Right ventricle myocardium inferior (tissue), 1 donor: ENCODE data around the gene GH1. TPM values are rescaled to one million over a fixed set of nuclear protein-coding genes. Genes with fewer than 3 reads are reported as not detected.

Experiments
- ATAC-seq: fragments of 200-7000 bp; cut with Tn5 transposase; one replicate; pipeline ENCODE4 v1.9.1; 2020; ENCODE audit warnings: mild to moderate bottlenecking, moderate library complexity
- DNase-seq: peaks from one replicate; pipeline ENCODE4 v3.0.0; 2021; ENCODE audit errors: missing footprints
- intact Hi-C: fragments of 100-400 bp; cut with DNase I; formaldehyde crosslinking; loops from one replicate; pipeline ENCODE4 v1.11.0; 2022
- total RNA-seq: library from RNA; stranded (reverse); fragmentation: NEBNext Ultra II Directional; extraction: Animal tissue kit (Norgen Biotek cat#: 25700); gene quantifications from one replicate; pipeline ENCODE4 v1.2.1, GENCODE V29; 2021
- donor health status: DM: no; HTN: yes; CAD: no; lungs with severe emphysema.

Gene GH1
- total RNA-seq, 1 donor from 2014 or later = not detected

GRCh38 chr17:63946440-63947363, 28.1 kb upstream of the GH1 start:
- peak; percentile 63 for DNase-seq
- ATAC-seq = peak; percentile 55
- intact Hi-C loops = loop anchor here (2.0 to 5.0 kb wide), 2 partner anchors 28 to 41 kb away; partner anchors contain the start of gene GH1

GRCh38 chr17:63945784-63946439, 27.3 kb upstream of the GH1 start:
- intact Hi-C loops = loop anchor here (2.0 to 5.0 kb wide), 2 partner anchors 27 to 41 kb away; partner anchors contain the start of gene GH1
- ATAC-seq = no peak

GRCh38 chr17:63944736-63945499, 26.3 kb upstream of the GH1 start:
- ATAC-seq = no peak
- intact Hi-C loops = loop anchor here (5.0 kb wide), 1 partner anchor 42 kb away; no protein-coding TSS in a partner anchor
- DNase-seq = peak; percentile 49

More at GRCh38 chr17:63945784-63946439, 27.3 kb upstream of the GH1 start:
- no peak for DNase-seq

- ATAC-seq (no peak), DNase-seq (peak; percentile 7)
- intact Hi-C loops = no loop called here
These were observed 25.1 kb upstream of the GH1 start for GRCh38 chr17:63943745-63944144.

- peak; percentile 55 for DNase-seq
- no peak for ATAC-seq
- intact Hi-C loops = no loop called here
These were observed 23.8 kb upstream of the GH1 start for GRCh38 chr17:63942309-63942985.

GRCh38 chr17:63941751-63942150, 23.1 kb upstream of the GH1 start:
- no peak for ATAC-seq
- intact Hi-C loops = no loop called here
- peak; percentile 41 for DNase-seq

- ATAC-seq (no peak), DNase-seq (peak; percentile 55)
- intact Hi-C loops = no loop called here
These were observed 22.5 kb upstream of the GH1 start for GRCh38 chr17:63941162-63941561.

GRCh38 chr17:63940584-63940983, 21.9 kb upstream of the GH1 start:
- intact Hi-C loops = no loop called here
- DNase-seq (peak; percentile 49), ATAC-seq (no peak)

GRCh38 chr17:63939884-63940283, 21.2 kb upstream of the GH1 start:
- ATAC-seq (no peak), DNase-seq (peak; percentile 9)
- intact Hi-C loops = no loop called here

GRCh38 chr17:63939401-63939800, 20.8 kb upstream of the GH1 start:
- DNase-seq = peak; percentile 9
- intact Hi-C loops = no loop called here

GRCh38 chr17:63937920-63938319, 19.3 kb upstream of the GH1 start:
- intact Hi-C loops = no loop called here
- DNase-seq = no peak
- ATAC-seq = no peak

More at GRCh38 chr17:63939401-63939800, 20.8 kb upstream of the GH1 start:
- no peak for ATAC-seq

- ATAC-seq = no peak
- intact Hi-C loops = no loop called here
- no peak for DNase-seq
These were observed 18.7 kb upstream of the GH1 start for GRCh38 chr17:63937319-63937718.

GRCh38 chr17:63934183-63935112, 15.8 kb upstream of the GH1 start:
- peak; percentile 56 for DNase-seq
- intact Hi-C loops = loop anchor here (5.0 kb wide), 1 partner anchor 58 kb away; no protein-coding TSS in a partner anchor
- no peak for ATAC-seq

GRCh38 chr17:63933598-63933997, 15.0 kb upstream of the GH1 start:
- intact Hi-C loops = loop anchor here (5.0 kb wide), 1 partner anchor 59 kb away; no protein-coding TSS in a partner anchor
- ATAC-seq (no peak), DNase-seq (peak; percentile 15)

- no peak for DNase-seq
- no peak for ATAC-seq
- intact Hi-C loops = loop anchor here (5.0 kb wide), 1 partner anchor 60 kb away; no protein-coding TSS in a partner anchor
These were observed 14.1 kb upstream of the GH1 start for GRCh38 chr17:63932721-63933120.

- DNase-seq = peak; percentile 56
- intact Hi-C loops = loop anchor here (5.0 kb wide), 1 partner anchor 60 kb away; no protein-coding TSS in a partner anchor
These were observed 13.4 kb upstream of the GH1 start, which contains the start of gene CD79B for GRCh38 chr17:63931981-63932561. Gene CD79B (minus strand): TSS chr17:63932331. CDS start chr17:63932261, 70 bp downstream.

More at GRCh38 chr17:63931981-63932561, 13.4 kb upstream of the GH1 start, which contains the start of gene CD79B:
- no peak for ATAC-seq
